ENCODE data around the gene ARIH2.

ARIH2 gene

GRCh38 chr3:48949376-48949717 lies 30.7 kb downstream of the ARIH2 start:
- Histone ChIP-seq H3K9me3 (ENCODE audit: insufficient read depth, low read length) (no peaks in the 10 kb centered on the region), H3K4me3 (ENCODE audit: insufficient read depth, low read length, poor library complexity, severe bottlenecking) (no peak overlapping the region), H2AFZ (ENCODE audit: low read depth, low read length, severe bottlenecking) (no peak overlapping the region), H4K20me1 (ENCODE audit: low read depth, low read length) (peaks cover 6% of the 10 kb centered on the region; the same call in 1 of the 2 replicates), H3K79me2 (ENCODE audit: insufficient read depth, low read length) (peaks cover 61% of the 10 kb centered on the region), H3K4me2 (ENCODE audit: low read depth, low read length, poor library complexity, severe bottlenecking) (no peak overlapping the region), H3K36me3 (ENCODE audit: low read length) (no peaks in the 10 kb centered on the region; the same call in 1 of the 2 replicates), H3K9ac (ENCODE audit: low read length) (no peak overlapping the region), H3F3A (ENCODE audit: insufficient read depth) (peaks cover 32% of the 10 kb centered on the region; the same call in 1 of the 2 replicates), H3K27me3 (ENCODE audit: low read length) (no peaks in the 10 kb centered on the region), H3K27ac (ENCODE audit: low read depth, low read length) (no peak overlapping the region), H3K9me2 (replicated peaks; ENCODE audit: insufficient read depth, low read length) (no peaks in the 10 kb centered on the region)
- TF ChIP-seq EZH2phosphoT487 (conservative IDR thresholded peaks at IDR 0.05; ENCODE audit: low read length): no peak
- TF ChIP-seq, protein P1, sequence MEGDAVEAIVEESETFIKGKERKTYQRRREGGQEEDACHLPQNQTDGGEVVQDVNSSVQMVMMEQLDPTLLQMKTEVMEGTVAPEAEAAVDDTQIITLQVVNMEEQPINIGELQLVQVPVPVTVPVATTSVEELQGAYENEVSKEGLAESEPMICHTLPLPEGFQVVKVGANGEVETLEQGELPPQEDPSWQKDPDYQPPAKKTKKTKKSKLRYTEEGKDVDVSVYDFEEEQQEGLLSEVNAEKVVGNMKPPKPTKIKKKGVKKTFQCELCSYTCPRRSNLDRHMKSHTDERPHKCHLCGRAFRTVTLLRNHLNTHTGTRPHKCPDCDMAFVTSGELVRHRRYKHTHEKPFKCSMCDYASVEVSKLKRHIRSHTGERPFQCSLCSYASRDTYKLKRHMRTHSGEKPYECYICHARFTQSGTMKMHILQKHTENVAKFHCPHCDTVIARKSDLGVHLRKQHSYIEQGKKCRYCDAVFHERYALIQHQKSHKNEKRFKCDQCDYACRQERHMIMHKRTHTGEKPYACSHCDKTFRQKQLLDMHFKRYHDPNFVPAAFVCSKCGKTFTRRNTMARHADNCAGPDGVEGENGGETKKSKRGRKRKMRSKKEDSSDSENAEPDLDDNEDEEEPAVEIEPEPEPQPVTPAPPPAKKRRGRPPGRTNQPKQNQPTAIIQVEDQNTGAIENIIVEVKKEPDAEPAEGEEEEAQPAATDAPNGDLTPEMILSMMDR (IDR thresholded peaks at IDR 0.05; ENCODE audit: insufficient read depth, low read length, poor library complexity, severe bottlenecking): no peak

DNA sequence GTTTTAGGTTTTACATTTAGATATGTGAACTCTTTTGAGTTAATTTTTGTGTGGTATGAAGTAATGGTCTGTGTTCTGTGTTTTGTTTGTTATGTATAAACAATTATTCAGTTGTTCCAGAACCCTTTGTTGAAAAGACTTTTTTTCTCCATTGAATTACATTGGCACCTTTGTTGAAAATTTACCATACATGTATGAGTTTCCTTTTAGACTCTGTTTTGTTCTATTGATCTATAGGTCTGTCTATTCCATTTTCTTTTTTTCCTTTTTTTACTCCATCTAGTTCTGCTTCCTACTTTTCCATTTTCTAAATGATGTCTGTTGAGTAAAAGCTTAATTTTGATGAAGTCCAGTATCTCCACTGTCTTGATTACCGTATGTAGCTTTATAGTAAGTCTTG lies 31.4 kb downstream of the ARIH2 start:
- Histone ChIP-seq H3K9me3 (ENCODE audit: insufficient read depth, low read length) (no peaks in the 10 kb centered on the region), H3K79me2 (ENCODE audit: insufficient read depth, low read length) (peaks cover 61% of the 10 kb centered on the region), H4K20me1 (ENCODE audit: low read depth, low read length) (peaks cover 6% of the 10 kb centered on the region; the same call in 1 of the 2 replicates), H3K27ac (ENCODE audit: low read depth, low read length) (no peak overlapping the region), H3K9me2 (replicated peaks; ENCODE audit: insufficient read depth, low read length) (no peaks in the 10 kb centered on the region), H3K36me3 (ENCODE audit: low read length) (no peaks in the 10 kb centered on the region; the same call in 1 of the 2 replicates), H3K9ac (ENCODE audit: low read length) (no peak overlapping the region), H3K4me2 (ENCODE audit: low read depth, low read length, poor library complexity, severe bottlenecking) (no peak overlapping the region), H2AFZ (ENCODE audit: low read depth, low read length, severe bottlenecking) (no peak overlapping the region), H3K4me3 (ENCODE audit: insufficient read depth, low read length, poor library complexity, severe bottlenecking) (no peak overlapping the region), H3K27me3 (ENCODE audit: low read length) (no peaks in the 10 kb centered on the region), H3F3A (ENCODE audit: insufficient read depth) (peaks cover 32% of the 10 kb centered on the region; the same call in 1 of the 2 replicates)
- TF ChIP-seq, protein P1 (IDR thresholded peaks at IDR 0.05; ENCODE audit: insufficient read depth, low read length, poor library complexity, severe bottlenecking): no peak
- TF ChIP-seq EZH2phosphoT487 (conservative IDR thresholded peaks at IDR 0.05; ENCODE audit: low read length): no peak

DNA sequence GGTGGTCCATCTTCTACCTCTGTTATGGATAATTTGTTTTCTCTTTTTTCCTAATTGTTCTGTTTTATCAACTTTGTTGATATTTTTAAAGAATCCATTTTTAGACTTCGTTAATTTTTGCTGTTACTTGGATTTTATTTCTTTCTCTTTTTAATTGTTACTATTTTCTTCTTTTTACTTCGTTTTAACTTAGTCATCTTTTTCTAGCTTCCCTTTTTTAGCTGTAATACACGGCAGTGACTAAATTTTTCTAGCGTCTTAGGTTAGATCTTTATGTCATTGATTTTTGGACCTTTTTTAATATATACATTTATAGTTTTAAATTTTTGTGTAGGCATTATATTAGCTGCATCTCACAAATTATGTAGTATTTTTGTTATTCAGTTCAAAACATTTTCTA lies 33.1 kb downstream of the ARIH2 start:
- no peaks in the 10 kb centered on the region; the same call in 1 of the 2 replicates for H3K36me3 ChIP-seq (ENCODE audit: low read length)

More for the DNA sequence above, 33.1 kb downstream of the ARIH2 start:
- peaks cover 6% of the 10 kb centered on the region; the same call in 1 of the 2 replicates for H4K20me1 ChIP-seq (ENCODE audit: low read depth, low read length)
- H3K27me3 ChIP-seq (ENCODE audit: low read length): no peaks in the 10 kb centered on the region
- H3K4me2 ChIP-seq (ENCODE audit: low read depth, low read length, poor library complexity, severe bottlenecking): no peak overlapping the region
- H3K4me3 ChIP-seq (ENCODE audit: insufficient read depth, low read length, poor library complexity, severe bottlenecking): no peak overlapping the region
- no peaks in the 10 kb centered on the region for H3K9me2 ChIP-seq (replicated peaks; ENCODE audit: insufficient read depth, low read length)
- no peak overlapping the region for H3K9ac ChIP-seq (ENCODE audit: low read length)
- no peak for TF ChIP-seq EZH2phosphoT487 (conservative IDR thresholded peaks at IDR 0.05; ENCODE audit: low read length)
- TF ChIP-seq, protein P1 (IDR thresholded peaks at IDR 0.05; ENCODE audit: insufficient read depth, low read length, poor library complexity, severe bottlenecking): no peak
- H3K79me2 ChIP-seq (ENCODE audit: insufficient read depth, low read length): peaks cover 60% of the 10 kb centered on the region
- H2AFZ ChIP-seq (ENCODE audit: low read depth, low read length, severe bottlenecking): no peak overlapping the region
- no peaks in the 10 kb centered on the region for H3K9me3 ChIP-seq (ENCODE audit: insufficient read depth, low read length)
- H3F3A ChIP-seq (ENCODE audit: insufficient read depth): peaks cover 28% of the 10 kb centered on the region; the same call in 1 of the 2 replicates
- H3K27ac ChIP-seq (ENCODE audit: low read depth, low read length): no peak overlapping the region
